ENCODE measurements around the gene ZDHHC21. TPM values are rescaled to one million over a fixed set of nuclear protein-coding genes. Genes with fewer than 3 reads are reported as not detected.
A peak's percentile ranks its signal among the peaks of the same experiment; 100 is the strongest.

ZDHHC21 gene, protein sequence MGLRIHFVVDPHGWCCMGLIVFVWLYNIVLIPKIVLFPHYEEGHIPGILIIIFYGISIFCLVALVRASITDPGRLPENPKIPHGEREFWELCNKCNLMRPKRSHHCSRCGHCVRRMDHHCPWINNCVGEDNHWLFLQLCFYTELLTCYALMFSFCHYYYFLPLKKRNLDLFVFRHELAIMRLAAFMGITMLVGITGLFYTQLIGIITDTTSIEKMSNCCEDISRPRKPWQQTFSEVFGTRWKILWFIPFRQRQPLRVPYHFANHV
- polyA plus RNA-seq: 1 to 10 TPM; 5.8 to 6.7 TPM

DNA sequence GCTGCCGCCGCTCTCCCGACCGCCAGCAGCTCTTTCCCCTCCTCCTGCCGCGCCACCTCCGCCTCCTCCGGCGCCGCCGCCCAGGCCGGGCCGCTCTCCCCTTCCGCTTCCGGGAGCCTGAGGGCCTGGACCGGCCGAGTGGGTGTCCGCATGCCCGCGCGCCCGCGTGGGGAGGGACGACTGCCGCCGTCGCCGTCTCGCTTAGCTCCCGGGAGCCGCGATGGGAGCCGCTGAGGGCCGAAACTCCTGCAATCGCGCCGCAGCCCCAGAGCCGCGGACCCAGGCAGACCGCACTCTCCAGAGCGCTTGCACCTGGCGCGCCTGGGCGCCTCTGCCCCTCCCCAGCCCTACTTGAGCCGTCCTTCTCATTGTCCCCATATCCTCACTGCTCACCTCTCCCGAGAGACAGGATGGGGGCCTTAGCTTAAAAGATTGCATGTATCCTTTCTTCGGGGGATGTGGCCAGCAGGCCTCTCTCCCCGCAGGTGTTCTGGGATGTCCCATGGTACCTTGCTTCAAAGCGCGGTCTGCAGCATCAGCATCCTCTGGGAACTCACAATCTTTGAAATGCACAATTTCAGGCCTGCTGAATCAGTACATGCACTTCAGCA, at the start of gene ZDHHC21:
ZDHHC21 (minus strand) TSS at position 182 of the 611 bp plus-strand sequence. CDS start 19,092 bp downstream, outside the sequence.
- peaks cover 0 to 2% of the 10 kb centered on the region in 2 donors for H3K36me3 ChIP-seq (ENCODE audit: control insufficient read depth in 2 of 2, insufficient read depth in 2 of 2, low read length in 1 of 2)
- no peaks in the 10 kb centered on the region for H3K9me3 ChIP-seq (ENCODE audit: control insufficient read depth in 2 of 2, insufficient read depth in 1 of 2, low read depth in 1 of 2, low read length in 1 of 2)
- H3K27me3 ChIP-seq (ENCODE audit: control insufficient read depth in 1 of 2, insufficient read depth in 2 of 2, low read length in 2 of 2): no peaks in the 10 kb centered on the region
- H3K4me3 ChIP-seq (ENCODE audit: low read depth in 1 of 2, low read length in 2 of 2): peak within 1 kb of the TSS; percentile 83
- H3K27ac ChIP-seq (ENCODE audit: low read depth in 2 of 2, low read length in 1 of 2): peak within 1 kb of the TSS; percentile 38 to 45
- WGBS, 2 donors: 2 to 3% methylated on average over 30 to 48 of the region's 50 CpGs
- no peaks in the 10 kb centered on the region for H3K4me1 ChIP-seq (ENCODE audit: control insufficient read depth in 2 of 2, insufficient read depth in 2 of 2, low read length in 1 of 2)

GRCh38 chr9:14741369-14741768, 48.1 kb upstream of the ZDHHC21 start:
- Histone ChIP-seq H3K4me3 (ENCODE audit: low read depth in 1 of 2, low read length in 2 of 2) (no peak overlapping the region), H3K4me1 (ENCODE audit: control insufficient read depth in 2 of 2, insufficient read depth in 2 of 2, low read length in 1 of 2) (no peaks in the 10 kb centered on the region), H3K9me3 (ENCODE audit: control insufficient read depth in 2 of 2, insufficient read depth in 1 of 2, low read depth in 1 of 2, low read length in 1 of 2) (no peaks in the 10 kb centered on the region), H3K27me3 (ENCODE audit: control insufficient read depth in 1 of 2, insufficient read depth in 2 of 2, low read length in 2 of 2) (no peaks in the 10 kb centered on the region), H3K36me3 (ENCODE audit: control insufficient read depth in 2 of 2, insufficient read depth in 2 of 2, low read length in 1 of 2) (no peaks in the 10 kb centered on the region), H3K27ac (ENCODE audit: low read depth in 2 of 2, low read length in 1 of 2) (no peak overlapping the region)
- 89% methylated on average over 3 of the region's 3 CpGs for WGBS, 2 donors

DNA sequence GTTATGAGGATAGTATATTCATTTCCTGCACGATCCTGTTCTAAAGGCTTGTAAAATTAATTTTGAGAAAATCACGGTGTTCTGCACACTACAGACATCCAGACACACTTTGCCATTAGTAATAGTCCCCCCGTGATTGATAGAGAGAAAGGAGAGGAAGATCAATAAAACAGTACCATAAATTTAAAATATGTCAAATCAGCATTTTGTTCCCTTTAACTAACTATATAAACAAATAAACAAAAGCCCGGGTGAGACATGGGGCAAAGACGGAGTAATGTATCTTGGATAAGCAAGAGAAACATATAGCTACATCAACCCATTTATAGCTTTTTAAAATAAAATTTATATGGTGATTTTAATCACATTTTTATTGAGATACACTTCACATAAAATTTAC, 39.9 kb upstream of the ZDHHC21 start:
- H3K27me3 ChIP-seq (ENCODE audit: control insufficient read depth in 1 of 2, insufficient read depth in 2 of 2, low read length in 2 of 2): no peaks in the 10 kb centered on the region
- no peak overlapping the region for H3K4me3 ChIP-seq (ENCODE audit: low read depth in 1 of 2, low read length in 2 of 2)
- 82 to 87% methylated on average over 5 of the region's 5 CpGs for WGBS, 2 donors

GRCh38 chr9:14731294-14731981, 38.2 kb upstream of the ZDHHC21 start:
- no peak overlapping the region for H3K4me3 ChIP-seq (ENCODE audit: low read depth in 1 of 2, low read length in 2 of 2)
- WGBS, 2 donors: 97 to 100% methylated on average over 1 of the region's 1 CpG
- no peaks in the 10 kb centered on the region for H3K27me3 ChIP-seq (ENCODE audit: control insufficient read depth in 1 of 2, insufficient read depth in 2 of 2, low read length in 2 of 2)
- H3K9me3 ChIP-seq (ENCODE audit: control insufficient read depth in 2 of 2, insufficient read depth in 1 of 2, low read depth in 1 of 2, low read length in 1 of 2): no peaks in the 10 kb centered on the region
- no peaks in the 10 kb centered on the region for H3K36me3 ChIP-seq (ENCODE audit: control insufficient read depth in 2 of 2, insufficient read depth in 2 of 2, low read length in 1 of 2)
- H3K27ac ChIP-seq (ENCODE audit: low read depth in 2 of 2, low read length in 1 of 2): no peak overlapping the region
- H3K4me1 ChIP-seq (ENCODE audit: control insufficient read depth in 2 of 2, insufficient read depth in 2 of 2, low read length in 1 of 2): no peaks in the 10 kb centered on the region

More for the DNA sequence above, 39.9 kb upstream of the ZDHHC21 start:
- H3K36me3 ChIP-seq (ENCODE audit: control insufficient read depth in 2 of 2, insufficient read depth in 2 of 2, low read length in 1 of 2): no peaks in the 10 kb centered on the region
- H3K9me3 ChIP-seq (ENCODE audit: control insufficient read depth in 2 of 2, insufficient read depth in 1 of 2, low read depth in 1 of 2, low read length in 1 of 2): no peaks in the 10 kb centered on the region
- H3K27ac ChIP-seq (ENCODE audit: low read depth in 2 of 2, low read length in 1 of 2): no peak overlapping the region
- H3K4me1 ChIP-seq (ENCODE audit: control insufficient read depth in 2 of 2, insufficient read depth in 2 of 2, low read length in 1 of 2): no peaks in the 10 kb centered on the region

GRCh38 chr9:14730461-14730898, 37.2 kb upstream of the ZDHHC21 start:
- Histone ChIP-seq H3K27ac (ENCODE audit: low read depth in 2 of 2, low read length in 1 of 2) (no peak overlapping the region), H3K27me3 (ENCODE audit: control insufficient read depth in 1 of 2, insufficient read depth in 2 of 2, low read length in 2 of 2) (no peaks in the 10 kb centered on the region), H3K4me3 (ENCODE audit: low read depth in 1 of 2, low read length in 2 of 2) (no peak overlapping the region), H3K4me1 (ENCODE audit: control insufficient read depth in 2 of 2, insufficient read depth in 2 of 2, low read length in 1 of 2) (no peaks in the 10 kb centered on the region), H3K9me3 (ENCODE audit: control insufficient read depth in 2 of 2, insufficient read depth in 1 of 2, low read depth in 1 of 2, low read length in 1 of 2) (no peaks in the 10 kb centered on the region), H3K36me3 (ENCODE audit: control insufficient read depth in 2 of 2, insufficient read depth in 2 of 2, low read length in 1 of 2) (no peaks in the 10 kb centered on the region)
- 75 to 79% methylated on average over 2 of the region's 2 CpGs for WGBS, 2 donors

DNA sequence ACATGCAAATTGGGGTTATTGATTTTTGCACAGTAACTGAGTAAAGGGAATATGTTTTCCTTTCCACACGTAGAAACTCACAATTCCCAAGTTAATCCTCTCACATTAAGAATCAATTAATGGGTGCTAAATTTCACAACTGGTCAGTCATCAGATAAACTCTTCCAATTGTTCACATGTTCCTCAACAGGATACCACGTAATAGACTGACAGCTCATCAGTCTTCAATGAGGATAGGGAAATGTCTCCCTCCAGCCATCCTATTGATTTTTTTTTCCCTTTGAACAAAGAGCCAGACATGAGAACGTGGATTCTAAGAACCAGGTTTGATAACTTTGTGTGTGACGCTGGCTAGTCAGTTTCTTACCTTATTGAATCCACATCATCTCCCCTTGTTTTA, 30.1 kb upstream of the ZDHHC21 start:
- no peaks in the 10 kb centered on the region for H3K9me3 ChIP-seq (ENCODE audit: control insufficient read depth in 2 of 2, insufficient read depth in 1 of 2, low read depth in 1 of 2, low read length in 1 of 2)
- 46 to 48% methylated on average over 4 of the region's 4 CpGs for WGBS, 2 donors
- H3K4me3 ChIP-seq (ENCODE audit: low read depth in 1 of 2, low read length in 2 of 2): no peak overlapping the region
- H3K27me3 ChIP-seq (ENCODE audit: control insufficient read depth in 1 of 2, insufficient read depth in 2 of 2, low read length in 2 of 2): no peaks in the 10 kb centered on the region
- H3K36me3 ChIP-seq (ENCODE audit: control insufficient read depth in 2 of 2, insufficient read depth in 2 of 2, low read length in 1 of 2): no peaks in the 10 kb centered on the region
- H3K4me1 ChIP-seq (ENCODE audit: control insufficient read depth in 2 of 2, insufficient read depth in 2 of 2, low read length in 1 of 2): no peaks in the 10 kb centered on the region
- H3K27ac ChIP-seq (ENCODE audit: low read depth in 2 of 2, low read length in 1 of 2): no peak overlapping the region

DNA sequence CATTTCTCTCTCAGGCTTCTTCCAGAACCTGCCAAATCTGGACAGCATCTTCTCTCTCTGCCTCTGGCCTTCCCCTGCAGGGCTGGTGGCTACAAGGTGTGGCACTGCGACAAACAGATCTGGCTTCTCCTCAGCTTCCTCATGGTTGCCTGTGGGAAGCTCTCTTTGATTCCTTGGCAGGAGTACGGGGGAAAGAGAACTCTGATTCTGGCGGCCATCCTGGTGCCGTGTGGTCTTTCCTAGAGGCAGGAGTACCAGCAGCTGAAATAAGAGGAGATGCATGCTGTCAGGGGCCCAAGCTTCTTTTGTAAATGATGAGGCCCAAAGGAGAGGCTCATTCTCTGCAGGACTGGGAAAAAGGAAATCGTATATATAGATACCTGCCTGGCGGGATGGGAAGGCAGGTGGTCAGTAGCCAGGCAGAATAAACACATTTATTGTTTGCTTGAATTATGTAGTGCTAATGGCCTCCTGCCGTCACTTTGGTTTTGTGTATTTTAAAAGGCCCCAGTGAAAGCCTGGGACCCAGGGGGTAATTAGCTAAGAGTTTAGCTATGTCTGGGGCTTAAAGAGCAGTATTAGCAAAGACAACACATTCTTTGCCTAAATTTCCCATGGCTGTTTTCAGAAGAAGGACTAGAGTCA, 29.3 kb upstream of the ZDHHC21 start, which contains the start of gene CER1:
CER1 (minus strand) TSS at position 343 of the 645 bp plus-strand sequence; CDS start at position 282, 61 bp downstream.
- 48 to 49% methylated on average over 7 of the region's 7 CpGs for WGBS, 2 donors
- no peak within 1 kb of the TSS for H3K27ac ChIP-seq (ENCODE audit: low read depth in 2 of 2, low read length in 1 of 2)
- no peaks in the 10 kb centered on the region for H3K4me1 ChIP-seq (ENCODE audit: control insufficient read depth in 2 of 2, insufficient read depth in 2 of 2, low read length in 1 of 2)
- H3K4me3 ChIP-seq (ENCODE audit: low read depth in 1 of 2, low read length in 2 of 2): no peak within 1 kb of the TSS
- H3K9me3 ChIP-seq (ENCODE audit: control insufficient read depth in 2 of 2, insufficient read depth in 1 of 2, low read depth in 1 of 2, low read length in 1 of 2): no peaks in the 10 kb centered on the region
- no peaks in the 10 kb centered on the region for H3K27me3 ChIP-seq (ENCODE audit: control insufficient read depth in 1 of 2, insufficient read depth in 2 of 2, low read length in 2 of 2)
- H3K36me3 ChIP-seq (ENCODE audit: control insufficient read depth in 2 of 2, insufficient read depth in 2 of 2, low read length in 1 of 2): no peaks in the 10 kb centered on the region

GRCh38 chr9:14719231-14719923, 26.1 kb upstream of the ZDHHC21 start:
- H3K4me3 ChIP-seq (ENCODE audit: low read depth in 1 of 2, low read length in 2 of 2): no peak overlapping the region
- WGBS, 2 donors: 69 to 72% methylated on average over 8 of the region's 8 CpGs
- H3K27me3 ChIP-seq (ENCODE audit: control insufficient read depth in 1 of 2, insufficient read depth in 2 of 2, low read length in 2 of 2): no peaks in the 10 kb centered on the region
- H3K36me3 ChIP-seq (ENCODE audit: control insufficient read depth in 2 of 2, insufficient read depth in 2 of 2, low read length in 1 of 2): no peaks in the 10 kb centered on the region
- H3K27ac ChIP-seq (ENCODE audit: low read depth in 2 of 2, low read length in 1 of 2): no peak overlapping the region
- no peaks in the 10 kb centered on the region for H3K9me3 ChIP-seq (ENCODE audit: control insufficient read depth in 2 of 2, insufficient read depth in 1 of 2, low read depth in 1 of 2, low read length in 1 of 2)
- no peaks in the 10 kb centered on the region for H3K4me1 ChIP-seq (ENCODE audit: control insufficient read depth in 2 of 2, insufficient read depth in 2 of 2, low read length in 1 of 2)

DNA sequence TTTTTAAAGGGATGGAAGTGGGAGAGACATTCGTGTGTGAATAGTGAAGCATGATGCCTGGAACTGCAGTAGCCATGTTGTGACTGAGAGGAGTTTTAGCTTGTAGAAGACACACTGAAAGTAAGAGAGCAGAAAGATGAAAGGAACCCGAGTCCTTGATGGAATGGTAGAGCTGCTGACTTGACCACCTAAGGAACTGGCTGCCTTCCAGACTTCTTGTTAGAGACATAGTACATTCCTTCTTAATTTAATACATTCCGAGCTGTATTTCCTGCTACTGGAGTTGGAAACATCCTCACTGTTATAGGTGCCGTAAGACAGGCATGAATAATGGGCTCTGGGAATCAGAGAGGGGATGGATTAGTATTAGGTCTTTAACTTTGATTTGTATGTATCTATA, 21.9 kb upstream of the ZDHHC21 start:
- no peaks in the 10 kb centered on the region for H3K9me3 ChIP-seq (ENCODE audit: control insufficient read depth in 2 of 2, insufficient read depth in 1 of 2, low read depth in 1 of 2, low read length in 1 of 2)
- H3K27me3 ChIP-seq (ENCODE audit: control insufficient read depth in 1 of 2, insufficient read depth in 2 of 2, low read length in 2 of 2): no peaks in the 10 kb centered on the region
- 72 to 86% methylated on average over 4 of the region's 4 CpGs for WGBS, 2 donors
- H3K27ac ChIP-seq (ENCODE audit: low read depth in 2 of 2, low read length in 1 of 2): no peak overlapping the region
- no peak overlapping the region for H3K4me3 ChIP-seq (ENCODE audit: low read depth in 1 of 2, low read length in 2 of 2)
- no peaks in the 10 kb centered on the region for H3K36me3 ChIP-seq (ENCODE audit: control insufficient read depth in 2 of 2, insufficient read depth in 2 of 2, low read length in 1 of 2)
- no peaks in the 10 kb centered on the region for H3K4me1 ChIP-seq (ENCODE audit: control insufficient read depth in 2 of 2, insufficient read depth in 2 of 2, low read length in 1 of 2)

All from esophagus (tissue), 2 donors.